HG03432 (cell line): ENCODE results near the gene SCMH1.

Experiments used
- ATAC-seq: cut with Tn5 transposase; IDR thresholded peaks from one replicate; pipeline ENCODE4 v1.9.1; 2021; ENCODE audit warnings: mild to moderate bottlenecking, moderate library complexity; ENCODE audit not compliant: unreplicated experiment

SCMH1 gene

DNA sequence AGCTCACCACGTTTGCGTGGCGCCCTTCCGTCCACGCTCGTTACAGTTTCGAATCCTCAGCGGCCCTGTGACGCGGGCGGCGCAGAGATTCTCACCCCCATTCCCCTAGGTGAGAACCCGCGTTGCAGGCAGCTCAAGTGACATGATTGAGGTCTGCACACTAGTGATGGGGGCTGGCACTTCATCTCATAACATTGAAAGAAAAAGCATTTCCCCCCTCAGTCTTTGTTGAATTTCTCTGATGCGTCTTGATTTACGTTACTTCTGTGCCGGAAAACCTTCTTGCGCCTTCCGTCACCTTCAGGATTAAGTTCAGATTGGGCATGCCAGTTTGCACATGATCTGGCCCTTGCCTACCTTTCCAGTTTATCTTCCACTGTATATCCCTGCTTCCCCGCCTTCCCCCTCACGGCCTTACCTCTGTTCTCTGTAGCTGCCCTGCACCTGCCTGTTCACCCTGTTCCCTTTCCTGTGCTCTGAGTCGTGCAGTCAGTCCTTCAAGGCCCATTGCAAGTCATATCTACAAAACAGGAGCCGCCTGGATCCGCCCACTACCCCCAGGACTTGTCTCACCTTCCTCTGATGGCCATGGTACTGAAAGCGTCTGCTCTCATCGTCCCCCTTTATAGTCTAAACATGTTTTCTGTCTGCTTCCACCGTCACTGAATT is 261.5 kb downstream of the SCMH1 start:
- ATAC-seq: no peak

DNA sequence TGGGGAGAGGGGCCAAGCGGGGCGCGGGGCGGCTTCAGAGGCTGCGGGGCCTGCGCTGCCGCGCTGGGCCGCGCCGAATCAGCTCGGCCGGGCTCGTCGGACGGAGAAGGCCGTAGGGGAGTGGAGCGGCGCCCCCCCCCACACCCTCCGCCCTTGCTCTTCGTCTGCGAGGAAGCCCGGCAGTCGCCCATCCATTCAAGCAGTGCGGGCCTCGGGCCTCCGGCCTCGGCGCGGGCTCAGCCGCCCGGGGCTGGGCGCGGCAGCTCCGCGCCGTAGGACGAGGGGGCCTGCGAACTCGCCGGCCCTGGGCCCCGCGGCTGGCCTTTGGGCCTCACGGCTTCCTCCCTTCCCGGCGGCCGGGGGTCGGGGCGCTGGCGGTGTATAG is 262.0 kb downstream of the SCMH1 start:
- ATAC-seq: peak; percentile 25

DNA sequence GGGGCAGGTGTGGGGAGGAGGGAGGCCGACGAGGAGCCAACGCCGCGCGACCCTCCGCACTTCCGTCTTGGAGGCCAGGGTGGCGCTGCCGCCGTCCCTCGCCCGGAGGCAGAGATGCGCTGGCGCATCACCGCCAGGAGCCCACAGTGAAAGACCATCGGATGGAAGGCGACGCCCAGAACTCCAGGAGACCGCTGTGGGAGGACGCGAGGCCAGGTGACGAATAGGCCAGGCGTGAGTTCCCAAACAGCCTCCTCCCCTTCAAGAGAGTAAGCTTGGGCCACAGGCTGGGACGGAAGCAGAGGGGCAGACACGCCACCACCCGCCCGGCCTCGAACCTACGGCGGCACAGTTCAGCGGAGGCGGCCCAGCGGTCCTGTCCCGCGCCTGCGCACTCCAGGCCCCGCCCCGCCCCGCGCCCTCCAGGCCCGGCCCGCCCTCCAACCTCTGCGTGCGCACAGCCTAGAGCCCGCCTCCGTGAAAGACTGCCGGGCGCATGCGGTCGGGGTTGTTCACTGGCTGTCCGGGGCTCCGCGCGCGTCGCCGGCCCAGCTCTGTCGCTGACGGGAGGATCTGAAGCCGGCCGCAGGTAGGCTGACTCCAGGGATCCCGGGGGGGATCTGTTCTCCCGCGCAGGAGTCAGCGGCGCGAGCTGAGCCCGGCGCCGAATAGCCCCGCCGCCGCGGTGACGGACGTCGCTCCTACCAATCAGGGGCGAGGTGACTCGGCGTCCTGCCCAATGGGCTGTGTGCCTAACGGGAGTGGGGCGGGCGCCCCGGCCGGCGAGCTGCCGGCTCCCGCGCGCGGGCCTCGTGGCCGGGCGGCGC is 262.7 kb downstream of the SCMH1 start, which contains the start of gene CTPS1:
Gene CTPS1 (plus strand): TSS at position 456 of the 827 bp plus-strand sequence. CDS start 3,595 bp downstream, outside the sequence.
- ATAC-seq: peak; percentile 91

DNA sequence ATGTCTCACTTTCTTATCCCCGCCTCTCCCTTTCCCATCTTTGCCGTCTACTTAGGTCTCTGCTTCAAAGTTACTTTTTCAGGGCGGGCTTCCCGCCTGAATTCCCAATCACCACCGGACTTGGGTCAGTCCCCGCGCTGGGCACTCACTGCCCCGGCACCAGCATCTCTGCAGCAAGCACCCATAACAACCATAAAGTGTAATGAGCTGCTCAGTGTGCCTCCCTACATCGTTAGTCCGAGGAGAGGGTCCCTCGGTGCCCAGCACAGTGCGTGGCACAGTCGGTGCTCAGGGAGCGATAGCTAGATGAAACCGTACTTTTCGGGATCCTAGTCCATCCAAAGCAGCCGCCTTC is 263.2 kb downstream of the SCMH1 start:
- ATAC-seq: no peak

DNA sequence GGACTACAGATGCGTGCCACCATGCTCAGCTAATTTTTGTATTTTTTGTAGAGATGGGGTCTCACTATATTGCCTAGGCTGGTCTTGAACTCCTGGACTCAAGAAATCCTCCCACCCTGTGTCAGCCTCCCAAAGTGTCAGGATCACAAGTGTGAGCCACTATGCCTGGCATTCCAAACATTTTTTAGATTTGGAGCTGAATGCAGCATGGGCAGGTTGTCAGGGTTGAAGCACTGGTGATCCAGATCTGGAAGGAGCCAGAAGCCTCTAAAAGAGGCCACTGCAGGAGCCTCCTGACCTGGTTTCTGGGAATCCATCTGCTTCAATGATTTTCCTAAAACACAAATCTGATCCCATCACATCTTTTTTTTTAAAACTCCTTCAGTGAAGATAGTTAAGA is 264.4 kb downstream of the SCMH1 start:
- ATAC-seq: no peak
